A549 (cell line): ENCODE data around the gene NUTF2.

Source experiments
- EP300 ChIP-seq, 2 experiments: fragments of >200 bp; sonication (Bioruptor Twin); formaldehyde crosslinking; IDR thresholded peaks; 2 replicates in 1 of 2; 3 replicates in 1 of 2; pipeline ENCODE4 v1.6.1; 2016 to 2017
- GATA3 ChIP-seq: IDR thresholded peaks from 2 replicates; pipeline ENCODE4 v1.6.1; 2012; ENCODE audit warnings: borderline replicate concordance
- MAFK ChIP-seq: fragments of 450-650 bp; IDR thresholded peaks from 2 replicates; pipeline ENCODE4 v1.6.1; 2014; ENCODE audit not compliant: partially characterized antibody
- MYC ChIP-seq: IDR thresholded peaks from 2 replicates; pipeline ENCODE4 v1.6.1; 2012; ENCODE audit warnings: mild to moderate bottlenecking, inconsistent platforms, low read length, improper control_type of control experiment, borderline replicate concordance
- POLR2A ChIP-seq: IDR thresholded peaks from 2 replicates; pipeline ENCODE4 v1.6.1; 2012; ENCODE audit warnings: mild to moderate bottlenecking, low read length
- SMC3 ChIP-seq: fragments of >200 bp; sonication (Bioruptor Twin); formaldehyde crosslinking; IDR thresholded peaks from 3 replicates; pipeline ENCODE4 v1.6.1; 2018; ENCODE audit warnings: inconsistent platforms
- TFCP2L1 ChIP-seq: fragments of 250-450 bp; sonication (Bioruptor Pico); IDR thresholded peaks from 2 replicates; pipeline ENCODE4 v1.5.0; 2021; ENCODE audit warnings: mild to moderate bottlenecking
- TF ChIP-seq, protein P1 (sequence below): fragments of >200 bp; sonication (Bioruptor Twin); formaldehyde crosslinking; IDR thresholded peaks from 2 replicates; pipeline ENCODE4 v1.6.1; 2016
- TF ChIP-seq, protein P2 (sequence below): fragments of >200 bp; sonication (Bioruptor Twin); formaldehyde crosslinking; IDR thresholded peaks from 3 replicates; pipeline ENCODE4 v1.5.1; 2016

DNA sequence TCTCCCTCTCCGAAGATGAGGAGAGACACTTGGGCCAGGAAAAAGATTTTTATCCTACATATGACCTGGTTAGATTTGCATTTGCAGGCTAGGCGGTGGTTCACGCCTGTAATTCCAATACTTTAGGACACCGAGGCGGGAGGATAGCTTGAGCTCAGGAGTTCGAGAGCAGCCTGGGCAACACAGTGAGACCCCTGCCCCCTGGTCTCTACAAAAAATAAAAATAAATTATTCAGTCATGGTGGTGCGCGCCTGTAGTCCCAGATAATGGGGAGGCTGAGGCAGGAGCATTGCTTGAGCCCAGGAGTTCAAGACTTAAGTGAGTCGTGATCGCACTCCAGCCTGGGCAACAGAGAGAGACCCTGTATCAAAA is 12.5 kb upstream of the NUTF2 start:
- TF ChIP-seq, protein P1, sequence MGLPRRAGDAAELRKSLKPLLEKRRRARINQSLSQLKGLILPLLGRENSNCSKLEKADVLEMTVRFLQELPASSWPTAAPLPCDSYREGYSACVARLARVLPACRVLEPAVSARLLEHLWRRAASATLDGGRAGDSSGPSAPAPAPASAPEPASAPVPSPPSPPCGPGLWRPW = no peak
- TF ChIP-seq SMC3 = no peak
- TF ChIP-seq, protein P2, sequence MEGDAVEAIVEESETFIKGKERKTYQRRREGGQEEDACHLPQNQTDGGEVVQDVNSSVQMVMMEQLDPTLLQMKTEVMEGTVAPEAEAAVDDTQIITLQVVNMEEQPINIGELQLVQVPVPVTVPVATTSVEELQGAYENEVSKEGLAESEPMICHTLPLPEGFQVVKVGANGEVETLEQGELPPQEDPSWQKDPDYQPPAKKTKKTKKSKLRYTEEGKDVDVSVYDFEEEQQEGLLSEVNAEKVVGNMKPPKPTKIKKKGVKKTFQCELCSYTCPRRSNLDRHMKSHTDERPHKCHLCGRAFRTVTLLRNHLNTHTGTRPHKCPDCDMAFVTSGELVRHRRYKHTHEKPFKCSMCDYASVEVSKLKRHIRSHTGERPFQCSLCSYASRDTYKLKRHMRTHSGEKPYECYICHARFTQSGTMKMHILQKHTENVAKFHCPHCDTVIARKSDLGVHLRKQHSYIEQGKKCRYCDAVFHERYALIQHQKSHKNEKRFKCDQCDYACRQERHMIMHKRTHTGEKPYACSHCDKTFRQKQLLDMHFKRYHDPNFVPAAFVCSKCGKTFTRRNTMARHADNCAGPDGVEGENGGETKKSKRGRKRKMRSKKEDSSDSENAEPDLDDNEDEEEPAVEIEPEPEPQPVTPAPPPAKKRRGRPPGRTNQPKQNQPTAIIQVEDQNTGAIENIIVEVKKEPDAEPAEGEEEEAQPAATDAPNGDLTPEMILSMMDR = no peak
- no peak for TF ChIP-seq MAFK
- no peak for TF ChIP-seq GATA3
- TF ChIP-seq EP300 (IDR thresholded peaks at IDR 0.05) = no peak
- TF ChIP-seq POLR2A = no peak
- TF ChIP-seq MYC = no peak
- no peak for TF ChIP-seq TFCP2L1 (CRISPR knock-in tag)
